Gastroesophageal sphincter (tissue), 3 donors: ENCODE results near the gene BDNF.

Experiments used
- EP300 ChIP-seq: sonication (generic); formaldehyde crosslinking; IDR thresholded peaks from one replicate; pipeline ENCODE4 v1.6.1; 2017; ENCODE audit warnings: antibody characterized with exemption, mild to moderate bottlenecking
- POLR2A ChIP-seq, 2 donors: fragments of 450-650 bp; IDR thresholded peaks; one replicate each; pipeline ENCODE4 v1.6.1; 2017; ENCODE audit warnings: antibody characterized with exemption in 2 of 2, mild to moderate bottlenecking in 2 of 2, moderate library complexity in 1 of 2
- POLR2AphosphoS5 ChIP-seq: sonication (generic); formaldehyde crosslinking; IDR thresholded peaks from one replicate; pipeline ENCODE4 v1.6.1; 2017; ENCODE audit warnings: antibody characterized with exemption
- TF ChIP-seq, protein P1 (sequence below), 4 experiments: fragments of 200-600 bp in 2 of 4; fragments of 450-650 bp in 2 of 4; sonication (generic) in 1 of 4; IDR thresholded peaks; one replicate each; pipeline ENCODE4 v1.5.1; 2017 to 2019; ENCODE audit warnings: antibody characterized with exemption in 4 of 4, mild to moderate bottlenecking in 2 of 4, moderate library complexity in 2 of 4

DNA sequence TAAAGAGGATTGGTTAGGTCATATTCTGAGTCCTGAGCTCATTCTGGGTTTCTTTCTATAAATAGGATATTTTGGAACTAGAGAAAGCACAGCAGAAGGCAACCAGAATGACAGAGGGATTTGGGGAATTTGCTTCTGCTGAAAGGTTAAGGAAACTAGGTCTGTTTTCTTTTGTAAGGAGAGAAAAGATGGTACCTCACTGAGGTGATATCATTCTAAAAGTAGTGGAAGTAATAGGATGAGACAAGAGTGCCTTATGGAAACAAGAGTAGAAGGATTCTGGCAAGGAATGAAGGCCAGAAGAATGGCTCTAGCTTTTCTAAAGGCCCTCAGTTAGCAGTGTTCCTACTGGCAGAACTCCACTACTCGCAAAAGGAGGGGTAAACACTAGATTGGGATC is 26.7 kb upstream of the BDNF start:
- TF ChIP-seq, protein P1, sequence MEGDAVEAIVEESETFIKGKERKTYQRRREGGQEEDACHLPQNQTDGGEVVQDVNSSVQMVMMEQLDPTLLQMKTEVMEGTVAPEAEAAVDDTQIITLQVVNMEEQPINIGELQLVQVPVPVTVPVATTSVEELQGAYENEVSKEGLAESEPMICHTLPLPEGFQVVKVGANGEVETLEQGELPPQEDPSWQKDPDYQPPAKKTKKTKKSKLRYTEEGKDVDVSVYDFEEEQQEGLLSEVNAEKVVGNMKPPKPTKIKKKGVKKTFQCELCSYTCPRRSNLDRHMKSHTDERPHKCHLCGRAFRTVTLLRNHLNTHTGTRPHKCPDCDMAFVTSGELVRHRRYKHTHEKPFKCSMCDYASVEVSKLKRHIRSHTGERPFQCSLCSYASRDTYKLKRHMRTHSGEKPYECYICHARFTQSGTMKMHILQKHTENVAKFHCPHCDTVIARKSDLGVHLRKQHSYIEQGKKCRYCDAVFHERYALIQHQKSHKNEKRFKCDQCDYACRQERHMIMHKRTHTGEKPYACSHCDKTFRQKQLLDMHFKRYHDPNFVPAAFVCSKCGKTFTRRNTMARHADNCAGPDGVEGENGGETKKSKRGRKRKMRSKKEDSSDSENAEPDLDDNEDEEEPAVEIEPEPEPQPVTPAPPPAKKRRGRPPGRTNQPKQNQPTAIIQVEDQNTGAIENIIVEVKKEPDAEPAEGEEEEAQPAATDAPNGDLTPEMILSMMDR (IDR thresholded peaks at IDR 0.05) = no peak
- TF ChIP-seq POLR2A (IDR thresholded peaks at IDR 0.05) (no peak), EP300 (no peak), POLR2AphosphoS5 (no peak)
